ENCODE measurements around the gene GLIS1.

GLIS1 gene

DNA sequence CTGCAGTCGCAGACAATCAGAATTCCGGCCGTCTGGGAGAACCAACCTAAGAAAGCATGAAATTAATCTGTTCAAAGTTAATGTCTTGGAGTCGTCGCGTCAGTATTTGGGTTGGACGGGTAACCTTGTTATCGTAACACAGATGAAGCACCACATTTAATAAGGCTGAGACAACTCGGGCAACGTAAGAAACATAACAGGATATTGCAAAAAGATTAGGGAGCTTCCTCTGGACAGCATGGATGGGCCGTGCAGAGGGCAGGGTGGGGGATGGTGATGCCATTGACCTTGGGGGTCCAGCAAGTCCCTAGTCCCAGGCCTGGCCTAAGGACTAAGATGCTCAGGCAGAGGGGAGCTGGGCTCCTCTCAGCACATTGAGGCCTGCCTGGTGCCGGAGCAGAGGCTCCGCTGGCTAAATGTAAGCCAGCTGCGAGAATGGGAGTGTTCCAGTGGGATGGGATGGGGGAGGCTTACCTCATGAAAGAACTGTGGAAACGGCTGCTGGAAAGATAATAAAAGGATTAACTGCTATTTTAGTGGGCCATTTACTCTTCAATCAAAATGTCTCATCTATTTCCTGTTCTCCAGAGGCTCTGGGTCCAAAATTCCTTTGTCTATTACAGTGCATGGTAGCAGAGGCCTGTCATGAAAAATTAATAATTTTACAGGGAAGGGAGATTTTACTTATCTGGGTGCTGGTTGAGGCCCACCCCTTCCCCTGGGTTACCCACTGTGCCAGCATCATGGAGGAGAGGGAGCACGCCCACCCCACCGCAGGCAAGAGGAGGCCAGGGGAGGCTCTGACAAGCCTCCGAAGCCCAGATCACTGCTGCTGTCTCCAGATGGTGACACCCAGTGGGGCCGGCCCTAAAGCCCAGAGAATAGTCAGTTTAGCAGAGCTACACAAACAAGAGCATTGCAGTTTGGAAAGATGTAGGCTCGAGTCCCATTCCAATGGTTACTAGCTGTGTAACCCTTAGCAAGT, 148.1 kb downstream of the GLIS1 start:
- H3K27me3 ChIP-seq (replicated peaks; ENCODE audit: control insufficient read depth, insufficient read depth, low read length, poor library complexity, severe bottlenecking), result no peaks in the 10 kb centered on the region
- no peak overlapping the region for H3K4me3 ChIP-seq (ENCODE audit: insufficient read depth, low read depth, low read length, poor library complexity, severe bottlenecking)
- H3K9me3 ChIP-seq (ENCODE audit: control insufficient read depth, low read length), result no peaks in the 10 kb centered on the region
- no peaks in the 10 kb centered on the region for H3K4me1 ChIP-seq (ENCODE audit: control insufficient read depth, insufficient read depth, low read length, poor library complexity, severe bottlenecking)
- H3K27ac ChIP-seq (ENCODE audit: insufficient read depth, low read length, poor library complexity, severe bottlenecking), result no peak overlapping the region
- DNase-seq, result no peak
- H3K36me3 ChIP-seq (ENCODE audit: control insufficient read depth, insufficient read depth, low read length), result no peaks in the 10 kb centered on the region

- H3K9me3 ChIP-seq (ENCODE audit: control insufficient read depth, low read length), result no peaks in the 10 kb centered on the region
- no peak overlapping the region for H3K27ac ChIP-seq (ENCODE audit: insufficient read depth, low read length, poor library complexity, severe bottlenecking)
- no peaks in the 10 kb centered on the region for H3K27me3 ChIP-seq (replicated peaks; ENCODE audit: control insufficient read depth, insufficient read depth, low read length, poor library complexity, severe bottlenecking)
- no peak for DNase-seq
- H3K36me3 ChIP-seq (ENCODE audit: control insufficient read depth, insufficient read depth, low read length), result no peaks in the 10 kb centered on the region
- H3K4me1 ChIP-seq (ENCODE audit: control insufficient read depth, insufficient read depth, low read length, poor library complexity, severe bottlenecking), result peaks cover 3% of the 10 kb centered on the region
- H3K4me3 ChIP-seq (ENCODE audit: insufficient read depth, low read depth, low read length, poor library complexity, severe bottlenecking), result no peak overlapping the region
These were observed 148.9 kb downstream of the GLIS1 start for GRCh38 chr1:53590104-53590503.

- no peak overlapping the region for H3K4me3 ChIP-seq (ENCODE audit: insufficient read depth, low read depth, low read length, poor library complexity, severe bottlenecking)
- H3K9me3 ChIP-seq (ENCODE audit: control insufficient read depth, low read length), result no peaks in the 10 kb centered on the region
- no peak overlapping the region for H3K27ac ChIP-seq (ENCODE audit: insufficient read depth, low read length, poor library complexity, severe bottlenecking)
- no peaks in the 10 kb centered on the region for H3K27me3 ChIP-seq (replicated peaks; ENCODE audit: control insufficient read depth, insufficient read depth, low read length, poor library complexity, severe bottlenecking)
- no peaks in the 10 kb centered on the region for H3K36me3 ChIP-seq (ENCODE audit: control insufficient read depth, insufficient read depth, low read length)
- DNase-seq, result no peak
- H3K4me1 ChIP-seq (ENCODE audit: control insufficient read depth, insufficient read depth, low read length, poor library complexity, severe bottlenecking), result peaks cover 3% of the 10 kb centered on the region
These were observed 149.7 kb downstream of the GLIS1 start for GRCh38 chr1:53589043-53589887.

- no peaks in the 10 kb centered on the region for H3K36me3 ChIP-seq (ENCODE audit: control insufficient read depth, insufficient read depth, low read length)
- H3K27ac ChIP-seq (ENCODE audit: insufficient read depth, low read length, poor library complexity, severe bottlenecking), result no peak overlapping the region
- H3K4me1 ChIP-seq (ENCODE audit: control insufficient read depth, insufficient read depth, low read length, poor library complexity, severe bottlenecking), result peaks cover 3% of the 10 kb centered on the region
- no peaks in the 10 kb centered on the region for H3K27me3 ChIP-seq (replicated peaks; ENCODE audit: control insufficient read depth, insufficient read depth, low read length, poor library complexity, severe bottlenecking)
- no peaks in the 10 kb centered on the region for H3K9me3 ChIP-seq (ENCODE audit: control insufficient read depth, low read length)
- H3K4me3 ChIP-seq (ENCODE audit: insufficient read depth, low read depth, low read length, poor library complexity, severe bottlenecking), result no peak overlapping the region
- no peak for DNase-seq
These were observed 150.7 kb downstream of the GLIS1 start for GRCh38 chr1:53588053-53588779.

DNA sequence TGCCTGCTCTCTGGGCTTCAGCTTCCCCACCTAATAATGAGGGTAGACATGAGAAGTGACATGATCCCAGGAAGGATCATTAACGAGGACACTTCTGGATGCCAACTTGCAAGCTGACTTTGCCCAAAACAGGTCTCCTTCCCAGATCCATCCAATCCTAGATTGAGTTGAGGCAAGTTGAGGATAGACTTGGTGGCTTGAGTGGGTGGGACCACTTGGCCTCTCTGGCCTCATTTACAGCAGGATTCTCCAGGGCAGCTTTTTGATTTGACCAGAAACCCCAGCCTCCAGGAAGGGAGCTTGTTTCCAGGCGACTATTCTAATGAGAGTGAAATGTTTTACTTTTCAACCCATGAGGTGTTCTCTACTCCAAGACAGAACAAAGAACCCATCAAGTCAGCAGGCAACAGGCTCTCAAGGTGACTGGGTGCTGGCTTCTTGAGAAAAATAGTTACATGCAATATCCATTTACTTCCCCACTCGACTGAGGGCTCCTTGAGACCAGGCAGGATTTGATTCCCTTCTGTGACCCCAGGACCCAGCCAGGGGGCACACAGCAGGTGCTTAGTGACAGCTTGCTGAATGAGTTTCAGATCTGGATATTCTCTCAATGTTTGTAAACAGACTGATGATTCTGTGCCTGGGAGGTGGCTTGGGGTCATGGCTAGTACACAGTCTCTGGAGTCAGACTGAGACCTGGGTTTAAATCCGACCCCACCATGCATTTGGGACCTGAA, 151.5 kb downstream of the GLIS1 start:
- H3K36me3 ChIP-seq (ENCODE audit: control insufficient read depth, insufficient read depth, low read length), result no peaks in the 10 kb centered on the region
- no peak for DNase-seq
- H3K4me3 ChIP-seq (ENCODE audit: insufficient read depth, low read depth, low read length, poor library complexity, severe bottlenecking), result no peak overlapping the region

DNA sequence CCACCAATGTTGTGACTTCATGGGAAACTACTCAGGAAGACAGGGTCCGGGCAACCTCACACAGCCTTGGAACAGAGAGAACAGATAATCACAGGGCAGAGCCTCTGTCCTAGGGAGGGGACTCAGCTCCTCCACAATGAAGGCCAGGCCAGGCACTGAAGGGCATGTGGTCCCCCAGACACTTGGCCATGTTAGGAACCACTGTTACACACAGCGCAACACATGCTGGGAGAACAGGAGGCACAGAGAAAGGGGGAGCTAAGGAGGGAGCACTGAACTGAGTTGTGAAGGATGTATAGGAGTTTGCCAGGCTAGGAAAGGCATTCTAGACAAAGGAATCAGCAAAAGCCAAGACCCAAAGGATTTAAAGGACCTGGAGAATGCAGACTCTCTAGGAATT, 152.2 kb downstream of the GLIS1 start:
- no peaks in the 10 kb centered on the region for H3K27me3 ChIP-seq (replicated peaks; ENCODE audit: control insufficient read depth, insufficient read depth, low read length, poor library complexity, severe bottlenecking)
- H3K4me1 ChIP-seq (ENCODE audit: control insufficient read depth, insufficient read depth, low read length, poor library complexity, severe bottlenecking), result peaks cover 3% of the 10 kb centered on the region
- H3K9me3 ChIP-seq (ENCODE audit: control insufficient read depth, low read length), result no peaks in the 10 kb centered on the region
- no peak overlapping the region for H3K27ac ChIP-seq (ENCODE audit: insufficient read depth, low read length, poor library complexity, severe bottlenecking)
- no peak overlapping the region for H3K4me3 ChIP-seq (ENCODE audit: insufficient read depth, low read depth, low read length, poor library complexity, severe bottlenecking)
- DNase-seq, result no peak
- H3K36me3 ChIP-seq (ENCODE audit: control insufficient read depth, insufficient read depth, low read length), result no peaks in the 10 kb centered on the region

More for the DNA sequence above, 151.5 kb downstream of the GLIS1 start:
- H3K27ac ChIP-seq (ENCODE audit: insufficient read depth, low read length, poor library complexity, severe bottlenecking), result no peak overlapping the region
- H3K27me3 ChIP-seq (replicated peaks; ENCODE audit: control insufficient read depth, insufficient read depth, low read length, poor library complexity, severe bottlenecking), result no peaks in the 10 kb centered on the region
- H3K4me1 ChIP-seq (ENCODE audit: control insufficient read depth, insufficient read depth, low read length, poor library complexity, severe bottlenecking), result peaks cover 3% of the 10 kb centered on the region
- no peaks in the 10 kb centered on the region for H3K9me3 ChIP-seq (ENCODE audit: control insufficient read depth, low read length)

DNA sequence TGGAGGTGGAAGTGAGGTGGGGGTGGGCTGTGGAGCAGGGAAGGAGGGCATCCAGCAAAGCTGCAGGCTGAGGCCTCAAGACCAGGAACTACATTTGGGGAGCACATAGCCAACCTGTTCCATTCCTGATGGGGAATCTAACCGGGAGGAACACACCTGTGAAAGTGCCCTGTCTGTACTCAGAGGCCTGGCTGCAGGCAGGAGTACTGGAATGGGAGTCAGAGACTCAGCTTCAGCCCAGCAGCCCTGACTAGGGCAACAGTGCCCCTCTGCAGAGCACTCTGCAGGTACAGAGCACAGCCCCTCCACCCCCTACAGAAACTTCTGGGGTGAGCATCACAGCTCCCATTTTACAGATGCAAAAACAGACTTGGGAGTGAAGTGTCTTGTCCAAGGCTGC, 153.4 kb downstream of the GLIS1 start:
- no peak for DNase-seq
- peaks cover 3% of the 10 kb centered on the region for H3K4me1 ChIP-seq (ENCODE audit: control insufficient read depth, insufficient read depth, low read length, poor library complexity, severe bottlenecking)
- H3K27me3 ChIP-seq (replicated peaks; ENCODE audit: control insufficient read depth, insufficient read depth, low read length, poor library complexity, severe bottlenecking), result no peaks in the 10 kb centered on the region
- H3K27ac ChIP-seq (ENCODE audit: insufficient read depth, low read length, poor library complexity, severe bottlenecking), result no peak overlapping the region
- no peak overlapping the region for H3K4me3 ChIP-seq (ENCODE audit: insufficient read depth, low read depth, low read length, poor library complexity, severe bottlenecking)
- no peaks in the 10 kb centered on the region for H3K9me3 ChIP-seq (ENCODE audit: control insufficient read depth, low read length)
- no peaks in the 10 kb centered on the region for H3K36me3 ChIP-seq (ENCODE audit: control insufficient read depth, insufficient read depth, low read length)

GRCh38 chr1:53585129-53585528, 153.8 kb downstream of the GLIS1 start:
- Histone ChIP-seq H3K27ac (ENCODE audit: insufficient read depth, low read length, poor library complexity, severe bottlenecking) (no peak overlapping the region), H3K27me3 (replicated peaks; ENCODE audit: control insufficient read depth, insufficient read depth, low read length, poor library complexity, severe bottlenecking) (no peaks in the 10 kb centered on the region), H3K9me3 (ENCODE audit: control insufficient read depth, low read length) (no peaks in the 10 kb centered on the region), H3K4me1 (ENCODE audit: control insufficient read depth, insufficient read depth, low read length, poor library complexity, severe bottlenecking) (peaks cover 3% of the 10 kb centered on the region), H3K36me3 (ENCODE audit: control insufficient read depth, insufficient read depth, low read length) (no peaks in the 10 kb centered on the region), H3K4me3 (ENCODE audit: insufficient read depth, low read depth, low read length, poor library complexity, severe bottlenecking) (no peak overlapping the region)
- DNase-seq, result peak; percentile 11 to 31 (median 13)

- Histone ChIP-seq H3K36me3 (ENCODE audit: control insufficient read depth, insufficient read depth, low read length) (no peaks in the 10 kb centered on the region), H3K9me3 (ENCODE audit: control insufficient read depth, low read length) (no peaks in the 10 kb centered on the region), H3K4me1 (ENCODE audit: control insufficient read depth, insufficient read depth, low read length, poor library complexity, severe bottlenecking) (peaks cover 3% of the 10 kb centered on the region), H3K4me3 (ENCODE audit: insufficient read depth, low read depth, low read length, poor library complexity, severe bottlenecking) (no peak overlapping the region), H3K27ac (ENCODE audit: insufficient read depth, low read length, poor library complexity, severe bottlenecking) (no peak overlapping the region), H3K27me3 (replicated peaks; ENCODE audit: control insufficient read depth, insufficient read depth, low read length, poor library complexity, severe bottlenecking) (no peaks in the 10 kb centered on the region)
- DNase-seq, result no peak
These were observed 154.2 kb downstream of the GLIS1 start for GRCh38 chr1:53584777-53585107.

Data from effector memory CD4-positive, alpha-beta T cell (primary cell).